Activated B cell treated with CpG ODN at 0.5 μM for 24 hours (primary cell): ENCODE data around the gene WNT10A. TPM values are rescaled to one million over a fixed set of nuclear protein-coding genes. Genes with fewer than 3 reads are reported as not detected.

Experiments used
- ATAC-seq: fragments of 200-7000 bp; cut with Tn5 transposase; one replicate; pipeline ENCODE4 v1.10.0; 2021; ENCODE audit warnings: low read depth, mild to moderate bottlenecking, moderate library complexity
- CTCF ChIA-PET: fragments of 350-600 bp; sonication (Branson Sonifier 250); formaldehyde crosslinking; loops from one replicate; lab custom pipeline; 2021; ENCODE audit warnings: antibody characterized with exemption; lab: Charles Lee
- POLR2A ChIA-PET: fragments of 350-600 bp; sonication (Branson Sonifier 250); formaldehyde crosslinking; loops from one replicate; lab custom pipeline; 2021; ENCODE audit warnings: antibody characterized with exemption; lab: Charles Lee
- DNase-seq: peaks from one replicate; pipeline ENCODE4 v3.0.0; 2022
- H3K27ac Mint-ChIP-seq: one replicate; pipeline ENCODE4 v1.8.0; 2020; ENCODE audit warnings: mixed read lengths
- H3K27me3 Mint-ChIP-seq: one replicate; pipeline ENCODE4 v1.8.0; 2021; ENCODE audit warnings: mixed read lengths
- H3K36me3 Mint-ChIP-seq: one replicate; pipeline ENCODE4 v1.8.0; 2021; ENCODE audit warnings: low read depth, mixed read lengths
- H3K4me1 Mint-ChIP-seq: one replicate; pipeline ENCODE4 v1.8.0; 2021; ENCODE audit warnings: mixed read lengths
- H3K4me3 Mint-ChIP-seq: one replicate; pipeline ENCODE4 v1.8.0; 2020; ENCODE audit warnings: mild to moderate bottlenecking, mixed read lengths
- H3K9me3 Mint-ChIP-seq: one replicate; pipeline ENCODE4 v1.8.0; 2020; ENCODE audit warnings: mixed read lengths
- CTCF ChIP-seq: fragments of 200-600 bp; IDR thresholded peaks from one replicate; pipeline ENCODE4 v1.8.0; 2022; ENCODE audit warnings: antibody characterized with exemption, mild to moderate bottlenecking
- intact Hi-C: fragments of 100-400 bp; cut with micrococcal nuclease; formaldehyde crosslinking; loops from one replicate; pipeline ENCODE4 v1.15.1; 2024
- total RNA-seq: library from RNA; stranded (reverse); gene quantifications from 2 replicates; pipeline ENCODE4 v1.2.3, GENCODE V29; 2022

Gene WNT10A
- total RNA-seq, 1 donor from 2014 or later = 31.8 TPM

- no peaks in the 10 kb centered on the region for H3K36me3 Mint-ChIP-seq
- ATAC-seq = no peak
- DNase-seq = no peak
- H3K4me3 Mint-ChIP-seq = no peak overlapping the region
- intact Hi-C loops = no loop called here
- H3K27me3 Mint-ChIP-seq = peaks cover 75% of the 10 kb centered on the region
- no peak overlapping the region for H3K27ac Mint-ChIP-seq
- POLR2A ChIA-PET = interaction anchor here (1.2 kb wide), 1 partner anchor 52 kb away, joined by 3 read pairs; no protein-coding TSS in a partner anchor
- no peak for TF ChIP-seq CTCF
- no peaks in the 10 kb centered on the region for H3K9me3 Mint-ChIP-seq
- H3K4me1 Mint-ChIP-seq = peaks cover 19% of the 10 kb centered on the region
- CTCF ChIA-PET = interaction anchor here (1.1 to 3.3 kb wide), 2 partner anchors 10 to 40 kb away, joined by 3 to 15 read pairs; no protein-coding TSS in a partner anchor
These were observed 23.1 kb upstream of the WNT10A start for GRCh38 chr2:218857371-218858137.

GRCh38 chr2:218858138-218858445, 22.6 kb upstream of the WNT10A start:
- CTCF ChIA-PET = interaction anchor here (1.1 to 3.3 kb wide), 2 partner anchors 10 to 40 kb away, joined by 3 to 15 read pairs; no protein-coding TSS in a partner anchor

GRCh38 chr2:218858671-218859555, 21.7 kb upstream of the WNT10A start:
- ChIA-PET CTCF (interaction anchor here (0.7 to 3.3 kb wide), 5 partner anchors 11 to 39 kb away, joined by 3 to 15 read pairs (median 4); no protein-coding TSS in a partner anchor), POLR2A (interaction anchor here (1.2 kb wide), 1 partner anchor 50 kb away, joined by 3 read pairs; no protein-coding TSS in a partner anchor)
- intact Hi-C loops = no loop called here
- H3K4me3 Mint-ChIP-seq = peak overlapping the region; percentile 65
- ATAC-seq (no peak), DNase-seq (no peak)
- TF ChIP-seq CTCF = no peak
- no peaks in the 10 kb centered on the region for H3K9me3 Mint-ChIP-seq
- H3K4me1 Mint-ChIP-seq = peaks cover 19% of the 10 kb centered on the region
- H3K27ac Mint-ChIP-seq = no peak overlapping the region
- H3K36me3 Mint-ChIP-seq = no peaks in the 10 kb centered on the region
- H3K27me3 Mint-ChIP-seq = peaks cover 73% of the 10 kb centered on the region

More at GRCh38 chr2:218858138-218858445, 22.6 kb upstream of the WNT10A start:
- H3K4me1 Mint-ChIP-seq = peaks cover 19% of the 10 kb centered on the region
- peaks cover 76% of the 10 kb centered on the region for H3K27me3 Mint-ChIP-seq
- DNase-seq (no peak), ATAC-seq (no peak)
- intact Hi-C loops = no loop called here
- H3K36me3 Mint-ChIP-seq = no peaks in the 10 kb centered on the region
- no peak overlapping the region for H3K27ac Mint-ChIP-seq
- H3K4me3 Mint-ChIP-seq = no peak overlapping the region
- TF ChIP-seq CTCF = no peak
- POLR2A ChIA-PET = interaction anchor here (1.2 kb wide), 1 partner anchor 51 kb away, joined by 3 read pairs; no protein-coding TSS in a partner anchor
- H3K9me3 Mint-ChIP-seq = no peaks in the 10 kb centered on the region

- peak within 1 kb of the TSS; percentile 65 for H3K4me3 Mint-ChIP-seq
- CTCF ChIA-PET = interaction anchor here (0.7 to 1.7 kb wide), 3 partner anchors 12 to 38 kb away, joined by 3 to 5 read pairs (median 4); no protein-coding TSS in a partner anchor
- no peak within 1 kb of the TSS for H3K27ac Mint-ChIP-seq
- intact Hi-C loops = no loop called here
- POLR2A ChIA-PET = interaction anchor here (0.6 kb wide), 1 partner anchor 32 kb away, joined by 5 read pairs; no protein-coding TSS in a partner anchor
- DNase-seq (no peak), ATAC-seq (no peak)
- H3K27me3 Mint-ChIP-seq = peaks cover 69% of the 10 kb centered on the region
- H3K4me1 Mint-ChIP-seq = peaks cover 19% of the 10 kb centered on the region
- no peak for TF ChIP-seq CTCF
- no peaks in the 10 kb centered on the region for H3K36me3 Mint-ChIP-seq
- no peaks in the 10 kb centered on the region for H3K9me3 Mint-ChIP-seq
These were observed 21.1 kb upstream of the WNT10A start, which contains the start of gene WNT6 for GRCh38 chr2:218859556-218859987. WNT6 (plus strand) TSS chr2:218859805; CDS start chr2:218860038, 233 bp downstream.
